ENCODE measurements around the gene RNF39. TPM values are rescaled to one million over a fixed set of nuclear protein-coding genes. Genes with fewer than 3 reads are reported as not detected.

The RNF39 gene
- total RNA-seq, 2 donors from 2014 or later, result not detected

GRCh38 chr6:30093951-30094661 is 18.5 kb upstream of the RNF39 start:
- H3K36me3 ChIP-seq, result no peaks in the 10 kb centered on the region
- H3K9me3 ChIP-seq, result no peaks in the 10 kb centered on the region
- H3K4me3 ChIP-seq, result no peak overlapping the region
- no peaks in the 10 kb centered on the region for H3K27me3 ChIP-seq (replicated peaks; ENCODE audit: insufficient read depth)
- no peak for TF ChIP-seq CTCF (IDR thresholded peaks at IDR 0.05)
- no peaks in the 10 kb centered on the region for H3K4me1 ChIP-seq (ENCODE audit: control insufficient read depth in 1 of 2, low read depth in 2 of 2)
- no peak overlapping the region for H3K27ac ChIP-seq
- no peak for ATAC-seq (ENCODE audit: insufficient number of reproducible peaks, low FRiP score, low read depth)
- no peak for DNase-seq (ENCODE audit: low spot score)

GRCh38 chr6:30092852-30093543 is 17.4 kb upstream of the RNF39 start:
- Histone ChIP-seq H3K27me3 (replicated peaks; ENCODE audit: insufficient read depth) (no peaks in the 10 kb centered on the region), H3K27ac (no peak overlapping the region), H3K4me3 (no peak overlapping the region)

GRCh38 chr6:30091577-30092381 is 16.2 kb upstream of the RNF39 start:
- Histone ChIP-seq H3K36me3 (no peaks in the 10 kb centered on the region), H3K27ac (no peak overlapping the region), H3K4me3 (no peak overlapping the region), H3K4me1 (ENCODE audit: control insufficient read depth in 1 of 2, low read depth in 2 of 2) (no peaks in the 10 kb centered on the region), H3K9me3 (no peaks in the 10 kb centered on the region), H3K27me3 (replicated peaks; ENCODE audit: insufficient read depth) (no peaks in the 10 kb centered on the region)
- no peak for DNase-seq (ENCODE audit: low spot score)
- TF ChIP-seq CTCF (IDR thresholded peaks at IDR 0.05), result no peak
- ATAC-seq (ENCODE audit: insufficient number of reproducible peaks, low FRiP score, low read depth), result no peak

More at GRCh38 chr6:30092852-30093543, 17.4 kb upstream of the RNF39 start:
- ATAC-seq (ENCODE audit: insufficient number of reproducible peaks, low FRiP score, low read depth) (no peak), DNase-seq (ENCODE audit: low spot score) (no peak)
- no peak for TF ChIP-seq CTCF (IDR thresholded peaks at IDR 0.05)
- H3K4me1 ChIP-seq (ENCODE audit: control insufficient read depth in 1 of 2, low read depth in 2 of 2), result no peaks in the 10 kb centered on the region
- H3K36me3 ChIP-seq, result no peaks in the 10 kb centered on the region
- H3K9me3 ChIP-seq, result no peaks in the 10 kb centered on the region

GRCh38 chr6:30087876-30088275 is 12.3 kb upstream of the RNF39 start:
- no peak for ATAC-seq (ENCODE audit: insufficient number of reproducible peaks, low FRiP score, low read depth)
- Histone ChIP-seq H3K27ac (no peak overlapping the region), H3K4me1 (ENCODE audit: control insufficient read depth in 1 of 2, low read depth in 2 of 2) (no peaks in the 10 kb centered on the region), H3K36me3 (no peaks in the 10 kb centered on the region), H3K4me3 (no peak overlapping the region), H3K27me3 (replicated peaks; ENCODE audit: insufficient read depth) (no peaks in the 10 kb centered on the region), H3K9me3 (no peaks in the 10 kb centered on the region)
- no peak for DNase-seq (ENCODE audit: low spot score)
- no peak for TF ChIP-seq CTCF (IDR thresholded peaks at IDR 0.05)

GRCh38 chr6:30077218-30077617 is 1.6 kb upstream of the RNF39 start:
- Histone ChIP-seq H3K36me3 (no peaks in the 10 kb centered on the region), H3K27ac (no peak overlapping the region), H3K4me1 (ENCODE audit: control insufficient read depth in 1 of 2, low read depth in 2 of 2) (peaks cover 4 to 20% of the 10 kb centered on the region in 2 donors), H3K27me3 (replicated peaks; ENCODE audit: insufficient read depth) (peaks cover 17% of the 10 kb centered on the region), H3K4me3 (no peak overlapping the region), H3K9me3 (no peaks in the 10 kb centered on the region)
- no peak for DNase-seq (ENCODE audit: low spot score)
- no peak for ATAC-seq (ENCODE audit: insufficient number of reproducible peaks, low FRiP score, low read depth)
- no peak for TF ChIP-seq CTCF (IDR thresholded peaks at IDR 0.05)

Measured in thoracic aorta (tissue), 2 donors.